ENCODE data around the gene TMEM9B.
"Not testable (repeated sequence)": the region's sequence is repeated elsewhere in the genome, so short reads cannot be mapped to it uniquely, and the experiment has no call there.

Gene TMEM9B
- long read RNA-seq, transcript TMEM9B-201 (4 exons, 1,659 nt), result minor isoform, 24 of 138 reads
- long read RNA-seq, transcript TMEM9B-205 (5 exons, 2,083 nt), result major isoform, 111 of 138 reads
- long read RNA-seq, partial matches to known transcripts, result 0 of 138 reads
- long read RNA-seq, other reads (novel, unspliced or antisense), result 3 of 138 reads

- H3K27ac ChIP-seq (replicated peaks), result peak within 1 kb of the TSS; percentile 91
- peak within 1 kb of the TSS; percentile 77 for H3K4me3 ChIP-seq (replicated peaks; ENCODE audit: insufficient read depth, low read length)
- no peaks in the 10 kb centered on the region for H3K27me3 ChIP-seq (ENCODE audit: insufficient read depth, poor library complexity, severe bottlenecking)
- DNase-seq (ENCODE audit: low read depth in 1 of 2, low spot score in 1 of 2), result peak; percentile 73 to 90
- TF ChIP-seq REST (IDR thresholded peaks at IDR 0.05; ENCODE audit: insufficient replicate concordance, low read depth) (peak; percentile 27), SPI1 (IDR thresholded peaks at IDR 0.05; ENCODE audit: borderline replicate concordance, low read depth) (peak; percentile 69; the same call in 1 of the 2 replicates), CTCF (IDR thresholded peaks at IDR 0.05; ENCODE audit: insufficient read depth, low read length) (no peak), GABPA (IDR thresholded peaks at IDR 0.05; ENCODE audit: low read depth) (peak; percentile 85), POLR2AphosphoS5 (IDR thresholded peaks at IDR 0.05; ENCODE audit: low read depth) (peak; percentile 89)
Observed at GRCh38 chr11:8964324-8965320, at the start of gene TMEM9B. TMEM9B (minus strand) TSS chr11:8964442; CDS start chr11:8964313, 129 bp downstream.

- Histone ChIP-seq H3K27me3 (ENCODE audit: insufficient read depth, poor library complexity, severe bottlenecking) (no peaks in the 10 kb centered on the region), H3K4me3 (replicated peaks; ENCODE audit: insufficient read depth, low read length) (no peak overlapping the region), H3K27ac (replicated peaks) (no peak overlapping the region)
- TF ChIP-seq CTCF (IDR thresholded peaks at IDR 0.05; ENCODE audit: insufficient read depth, low read length), result no peak
- TF ChIP-seq GABPA (IDR thresholded peaks at IDR 0.05; ENCODE audit: low read depth), result no peak
- no peak for TF ChIP-seq REST (IDR thresholded peaks at IDR 0.05; ENCODE audit: insufficient replicate concordance, low read depth)
- TF ChIP-seq POLR2AphosphoS5 (IDR thresholded peaks at IDR 0.05; ENCODE audit: low read depth), result no peak
- TF ChIP-seq SPI1 (IDR thresholded peaks at IDR 0.05; ENCODE audit: borderline replicate concordance, low read depth), result no peak
- DNase-seq (ENCODE audit: low read depth in 1 of 2, low spot score in 1 of 2), result no peak
Observed at GRCh38 chr11:9013373-9013772, 49.1 kb upstream of the TMEM9B start.

- H3K4me3 ChIP-seq (replicated peaks; ENCODE audit: insufficient read depth, low read length); H3K27ac ChIP-seq (replicated peaks); H3K27me3 ChIP-seq (ENCODE audit: insufficient read depth, poor library complexity, severe bottlenecking); DNase-seq (ENCODE audit: low read depth in 1 of 2, low spot score in 1 of 2): not testable (repeated sequence)
Observed at GRCh38 chr11:9009538-9009937, 45.3 kb upstream of the TMEM9B start.

GRCh38 chr11:9008661-9009060, 44.4 kb upstream of the TMEM9B start:
- H3K27me3 ChIP-seq (ENCODE audit: insufficient read depth, poor library complexity, severe bottlenecking), result peaks cover 7% of the 10 kb centered on the region
- H3K4me3 ChIP-seq (replicated peaks; ENCODE audit: insufficient read depth, low read length), result no peak overlapping the region
- no peak for DNase-seq (ENCODE audit: low read depth in 1 of 2, low spot score in 1 of 2)
- H3K27ac ChIP-seq (replicated peaks), result no peak overlapping the region
- no peak for TF ChIP-seq REST (IDR thresholded peaks at IDR 0.05; ENCODE audit: insufficient replicate concordance, low read depth)
- TF ChIP-seq POLR2AphosphoS5 (IDR thresholded peaks at IDR 0.05; ENCODE audit: low read depth), result no peak
- no peak for TF ChIP-seq SPI1 (IDR thresholded peaks at IDR 0.05; ENCODE audit: borderline replicate concordance, low read depth)
- TF ChIP-seq GABPA (IDR thresholded peaks at IDR 0.05; ENCODE audit: low read depth), result no peak
- no peak for TF ChIP-seq CTCF (IDR thresholded peaks at IDR 0.05; ENCODE audit: insufficient read depth, low read length)

All from HL-60 (cell line).